ENCODE data around the gene CAMKK1.

The CAMKK1 gene

DNA sequence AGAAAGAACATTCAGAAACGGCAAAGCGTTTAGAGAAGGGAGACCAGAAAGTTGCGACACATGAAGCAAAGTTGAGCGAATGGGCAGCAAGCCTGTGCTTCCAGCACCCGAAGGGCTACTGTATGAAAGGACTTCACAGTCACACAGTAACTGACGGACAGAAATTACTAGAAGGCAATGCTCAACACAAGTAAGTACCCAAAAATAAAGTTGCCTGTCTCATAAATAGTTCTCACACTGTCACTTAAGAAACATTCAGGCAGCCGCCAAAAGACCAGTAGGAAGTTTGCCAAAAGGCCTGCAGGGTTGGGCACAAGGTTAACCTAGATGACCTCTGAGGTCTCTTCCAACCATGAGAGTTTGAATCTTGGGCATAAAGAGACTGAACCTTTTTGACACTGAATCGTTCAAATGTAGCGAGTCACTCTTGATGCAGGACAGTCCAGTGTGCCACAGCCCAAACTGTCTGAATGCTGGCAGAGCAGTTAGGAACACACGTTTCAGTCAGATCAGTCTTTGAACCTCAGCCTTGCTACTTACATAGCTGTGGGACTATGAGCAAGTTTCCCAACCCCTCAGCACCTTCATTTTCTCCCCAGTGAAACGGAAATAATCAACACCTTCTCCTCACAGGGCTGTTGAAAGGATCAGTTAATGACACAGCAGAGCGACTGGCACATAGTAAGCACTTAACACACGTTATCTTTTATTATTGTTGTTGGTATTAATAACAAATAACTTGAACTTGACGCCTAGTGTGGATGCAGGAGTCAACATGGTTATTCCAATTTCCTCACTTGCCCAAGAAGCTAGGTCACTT, 57.2 kb downstream of the CAMKK1 start:
- H3K27me3 ChIP-seq (ENCODE audit: control insufficient read depth in 1 of 2, insufficient read depth in 2 of 2, low read length in 2 of 2) = no peaks in the 10 kb centered on the region
- H3K27ac ChIP-seq (ENCODE audit: low read depth, low read length) = no peak overlapping the region
- no peaks in the 10 kb centered on the region for H3K9me3 ChIP-seq (ENCODE audit: low read length)
- no peaks in the 10 kb centered on the region for H3K4me1 ChIP-seq (ENCODE audit: insufficient read depth, low read length)
- H3K4me3 ChIP-seq (ENCODE audit: low read depth in 1 of 2, low read length in 2 of 2) = no peak overlapping the region
- H3K36me3 ChIP-seq (ENCODE audit: insufficient read depth, low read length) = peaks cover 27% of the 10 kb centered on the region
- no peak overlapping the region for H3K9ac ChIP-seq (ENCODE audit: low read length)

DNA sequence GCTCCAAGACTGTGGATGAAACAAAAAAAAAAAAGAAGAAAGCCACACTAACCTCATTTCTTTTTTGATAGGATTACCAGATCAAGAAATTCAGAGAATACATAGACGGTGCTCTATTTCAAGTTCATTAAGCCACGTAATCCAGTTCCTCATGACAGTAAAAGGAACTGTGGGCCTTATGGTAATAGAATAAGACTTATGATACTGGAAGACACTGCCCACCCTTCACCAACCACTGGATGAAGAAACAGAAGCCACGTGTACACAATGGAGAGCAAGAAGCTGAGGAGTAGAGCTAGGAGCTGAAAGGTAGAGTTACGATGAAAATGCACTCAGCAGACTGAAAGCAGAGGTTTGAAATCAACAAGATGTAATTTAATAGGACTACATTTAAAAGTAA, 58.0 kb downstream of the CAMKK1 start:
- H3K36me3 ChIP-seq (ENCODE audit: insufficient read depth, low read length) = peaks cover 19% of the 10 kb centered on the region
- H3K4me3 ChIP-seq (ENCODE audit: low read depth in 1 of 2, low read length in 2 of 2) = no peak overlapping the region
- no peaks in the 10 kb centered on the region for H3K9me3 ChIP-seq (ENCODE audit: low read length)
- H3K9ac ChIP-seq (ENCODE audit: low read length) = no peak overlapping the region
- no peaks in the 10 kb centered on the region for H3K27me3 ChIP-seq (ENCODE audit: control insufficient read depth in 1 of 2, insufficient read depth in 2 of 2, low read length in 2 of 2)
- no peak overlapping the region for H3K27ac ChIP-seq (ENCODE audit: low read depth, low read length)
- no peaks in the 10 kb centered on the region for H3K4me1 ChIP-seq (ENCODE audit: insufficient read depth, low read length)

DNA sequence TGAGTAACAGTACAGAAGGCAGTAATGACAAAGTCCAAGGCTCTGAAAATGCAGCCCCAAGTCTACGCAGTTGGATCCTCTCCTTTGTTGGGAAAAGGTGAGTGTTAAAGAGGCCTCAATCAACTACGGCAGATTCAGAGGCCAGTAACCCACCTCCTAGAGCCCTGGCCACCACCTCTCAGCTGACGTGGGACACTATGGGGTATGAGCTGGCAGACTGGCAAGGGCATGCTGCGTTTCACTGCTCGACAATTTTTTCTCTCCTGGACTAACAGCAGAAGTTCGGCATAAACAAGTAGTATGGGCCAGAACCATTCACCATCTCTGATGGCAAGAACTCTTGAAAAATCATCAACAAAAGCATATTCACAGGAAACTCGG, 64.0 kb downstream of the CAMKK1 start:
- Histone ChIP-seq H3K9me3 (ENCODE audit: low read length) (no peaks in the 10 kb centered on the region), H3K4me3 (ENCODE audit: low read depth in 1 of 2, low read length in 2 of 2) (no peak overlapping the region), H3K27ac (ENCODE audit: low read depth, low read length) (peak overlapping the region; percentile 58), H3K9ac (ENCODE audit: low read length) (no peak overlapping the region), H3K4me1 (ENCODE audit: insufficient read depth, low read length) (peaks cover 14% of the 10 kb centered on the region), H3K36me3 (ENCODE audit: insufficient read depth, low read length) (peaks cover 24% of the 10 kb centered on the region), H3K27me3 (ENCODE audit: control insufficient read depth in 1 of 2, insufficient read depth in 2 of 2, low read length in 2 of 2) (no peaks in the 10 kb centered on the region)

DNA sequence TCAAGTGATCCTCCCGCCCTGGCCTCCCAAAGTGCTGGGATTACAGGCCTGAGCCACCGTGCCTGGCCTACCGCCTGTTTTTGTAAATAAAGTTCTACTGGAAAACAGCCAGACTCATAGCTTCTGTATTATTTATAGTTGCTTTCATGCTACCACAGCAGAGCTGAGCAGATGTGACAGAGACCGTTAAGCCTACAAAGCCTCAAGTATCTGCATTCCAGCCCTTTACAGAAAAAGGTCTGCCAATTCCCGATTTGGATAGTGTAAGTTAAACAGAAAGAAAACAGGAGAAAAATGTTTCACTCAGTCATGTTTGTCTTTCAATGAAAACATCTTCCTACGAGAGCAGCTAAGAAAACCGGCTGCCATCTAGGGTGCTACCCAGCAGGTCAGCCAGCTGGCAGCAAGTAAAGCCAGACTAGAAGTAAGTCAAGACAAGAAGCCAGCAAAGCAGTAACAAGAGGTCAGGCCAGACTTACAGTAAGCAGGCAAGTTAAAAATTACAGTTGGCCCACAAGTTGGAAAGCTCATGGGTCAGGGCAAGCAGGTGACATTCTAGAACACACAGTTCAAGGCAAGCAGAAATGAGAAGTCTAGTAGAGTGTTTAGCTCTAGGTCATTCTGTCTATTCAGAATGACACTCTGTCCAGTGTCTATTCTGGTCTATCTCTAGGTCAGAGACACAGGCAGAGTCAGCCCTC, 64.6 kb downstream of the CAMKK1 start:
- Histone ChIP-seq H3K27me3 (ENCODE audit: control insufficient read depth in 1 of 2, insufficient read depth in 2 of 2, low read length in 2 of 2) (no peaks in the 10 kb centered on the region), H3K27ac (ENCODE audit: low read depth, low read length) (peak overlapping the region; percentile 58), H3K9ac (ENCODE audit: low read length) (no peak overlapping the region), H3K4me3 (ENCODE audit: low read depth in 1 of 2, low read length in 2 of 2) (no peak overlapping the region), H3K4me1 (ENCODE audit: insufficient read depth, low read length) (peaks cover 14% of the 10 kb centered on the region), H3K36me3 (ENCODE audit: insufficient read depth, low read length) (peaks cover 22% of the 10 kb centered on the region), H3K9me3 (ENCODE audit: low read length) (no peaks in the 10 kb centered on the region)

DNA sequence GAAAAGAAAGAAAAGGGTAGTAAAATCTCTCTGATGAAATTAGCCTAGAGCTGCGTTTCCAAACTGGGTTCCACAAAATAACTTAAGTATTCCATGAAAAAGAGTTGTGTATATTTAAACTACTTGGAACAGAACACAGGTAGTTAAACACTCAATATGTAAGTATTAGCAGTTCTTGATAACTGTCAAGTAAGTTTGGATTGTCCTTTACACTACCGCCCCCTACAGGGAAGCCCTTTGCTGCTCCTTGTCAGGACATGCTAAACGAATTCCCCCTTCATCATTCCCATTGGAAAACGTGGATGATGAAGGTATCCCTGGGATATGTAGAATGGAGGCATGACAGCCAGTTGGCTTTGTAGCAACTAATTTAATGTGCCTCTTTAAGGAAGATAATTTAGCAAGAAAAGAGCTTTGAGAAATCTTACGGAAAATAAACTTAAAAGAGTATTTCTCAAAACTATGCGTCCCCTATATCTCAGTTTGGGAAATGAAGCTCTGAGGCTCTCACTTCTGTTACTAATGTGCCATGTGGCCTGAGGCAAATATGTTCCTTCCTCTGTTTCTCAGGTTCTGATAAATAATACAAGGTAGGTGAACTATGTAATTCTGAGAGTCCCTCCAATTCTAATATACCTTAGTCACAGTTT, 65.6 kb downstream of the CAMKK1 start:
- Histone ChIP-seq H3K4me1 (ENCODE audit: insufficient read depth, low read length) (peaks cover 14% of the 10 kb centered on the region), H3K36me3 (ENCODE audit: insufficient read depth, low read length) (peaks cover 29% of the 10 kb centered on the region), H3K27ac (ENCODE audit: low read depth, low read length) (no peak overlapping the region), H3K9ac (ENCODE audit: low read length) (no peak overlapping the region), H3K4me3 (ENCODE audit: low read depth in 1 of 2, low read length in 2 of 2) (no peak overlapping the region), H3K27me3 (ENCODE audit: control insufficient read depth in 1 of 2, insufficient read depth in 2 of 2, low read length in 2 of 2) (no peaks in the 10 kb centered on the region), H3K9me3 (ENCODE audit: low read length) (no peaks in the 10 kb centered on the region)

DNA sequence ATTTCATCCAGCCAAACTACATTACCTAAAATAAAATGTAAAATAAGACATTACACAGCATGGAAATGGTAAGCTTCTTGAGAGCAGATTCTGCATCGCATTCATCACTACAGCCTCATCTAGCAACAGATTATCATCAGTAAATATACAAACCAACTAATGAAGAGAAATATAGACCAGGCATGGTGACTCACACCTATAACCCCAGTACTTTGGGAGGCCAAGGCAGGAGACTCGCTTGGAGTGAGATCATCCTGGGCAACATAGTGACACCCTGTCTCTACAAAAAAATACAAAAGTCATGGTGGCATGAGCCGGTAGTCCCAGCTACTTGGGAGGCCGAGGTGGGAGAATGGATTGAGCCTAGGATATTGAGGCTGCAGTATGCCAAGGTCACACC, 66.7 kb downstream of the CAMKK1 start:
- no peak overlapping the region for H3K27ac ChIP-seq (ENCODE audit: low read depth, low read length)
- peaks cover 40% of the 10 kb centered on the region for H3K36me3 ChIP-seq (ENCODE audit: insufficient read depth, low read length)
- H3K9ac ChIP-seq (ENCODE audit: low read length) = no peak overlapping the region
- H3K4me3 ChIP-seq (ENCODE audit: low read depth in 1 of 2, low read length in 2 of 2) = no peak overlapping the region
- peaks cover 14% of the 10 kb centered on the region for H3K4me1 ChIP-seq (ENCODE audit: insufficient read depth, low read length)
- H3K27me3 ChIP-seq (ENCODE audit: control insufficient read depth in 1 of 2, insufficient read depth in 2 of 2, low read length in 2 of 2) = no peaks in the 10 kb centered on the region
- no peaks in the 10 kb centered on the region for H3K9me3 ChIP-seq (ENCODE audit: low read length)

DNA sequence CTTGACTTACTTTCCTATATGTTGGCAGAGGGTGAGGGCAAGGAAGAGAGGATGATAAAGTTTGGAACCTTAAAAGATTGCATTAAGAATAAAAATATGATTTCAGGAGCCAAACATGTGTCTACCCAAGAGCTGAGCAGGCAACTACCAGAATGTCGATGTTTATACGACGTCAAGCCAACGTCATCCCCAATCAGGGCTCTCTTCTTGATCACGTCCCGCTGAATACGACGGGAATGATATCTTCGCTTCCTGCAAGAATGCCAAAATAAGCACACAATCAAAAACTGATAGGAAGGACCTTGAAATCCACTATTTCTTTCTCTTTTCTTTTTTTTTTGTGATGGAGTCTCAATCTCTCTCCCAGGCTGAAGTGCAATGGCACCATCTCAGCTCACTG, 71.8 kb downstream of the CAMKK1 start:
- no peak overlapping the region for H3K9ac ChIP-seq (ENCODE audit: low read length)
- peaks cover 71% of the 10 kb centered on the region for H3K36me3 ChIP-seq (ENCODE audit: insufficient read depth, low read length)

DNA sequence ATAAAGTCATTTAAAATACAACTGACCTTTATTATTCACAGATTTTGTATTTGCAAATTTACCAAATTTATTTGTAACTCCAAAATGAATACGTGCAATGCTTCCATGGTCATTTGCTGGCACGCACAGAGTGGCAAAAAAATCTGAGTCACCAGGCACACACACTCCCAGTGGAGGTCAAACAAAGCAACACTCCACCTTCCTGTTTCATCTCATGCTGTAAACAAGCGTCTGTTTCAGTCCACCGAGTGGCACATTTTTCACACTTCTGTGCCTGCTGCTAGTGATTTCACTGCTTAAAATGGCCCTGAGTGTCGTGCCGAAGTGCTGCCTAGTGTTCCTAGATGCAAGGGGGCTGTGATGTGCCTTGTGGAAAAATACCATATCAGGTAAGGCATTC, 74.1 kb downstream of the CAMKK1 start:
- no peak overlapping the region for H3K27ac ChIP-seq (ENCODE audit: low read depth, low read length)
- H3K9ac ChIP-seq (ENCODE audit: low read length) = no peak overlapping the region
- H3K9me3 ChIP-seq (ENCODE audit: low read length) = no peaks in the 10 kb centered on the region
- H3K27me3 ChIP-seq (ENCODE audit: control insufficient read depth in 1 of 2, insufficient read depth in 2 of 2, low read length in 2 of 2) = no peaks in the 10 kb centered on the region
- H3K4me3 ChIP-seq (ENCODE audit: low read depth in 1 of 2, low read length in 2 of 2) = no peak overlapping the region
- no peaks in the 10 kb centered on the region for H3K4me1 ChIP-seq (ENCODE audit: insufficient read depth, low read length)
- peaks cover 83% of the 10 kb centered on the region for H3K36me3 ChIP-seq (ENCODE audit: insufficient read depth, low read length)

More for the DNA sequence above, 71.8 kb downstream of the CAMKK1 start:
- Histone ChIP-seq H3K9me3 (ENCODE audit: low read length) (no peaks in the 10 kb centered on the region), H3K27me3 (ENCODE audit: control insufficient read depth in 1 of 2, insufficient read depth in 2 of 2, low read length in 2 of 2) (no peaks in the 10 kb centered on the region), H3K4me3 (ENCODE audit: low read depth in 1 of 2, low read length in 2 of 2) (no peak overlapping the region), H3K4me1 (ENCODE audit: insufficient read depth, low read length) (no peaks in the 10 kb centered on the region), H3K27ac (ENCODE audit: low read depth, low read length) (no peak overlapping the region)

DNA sequence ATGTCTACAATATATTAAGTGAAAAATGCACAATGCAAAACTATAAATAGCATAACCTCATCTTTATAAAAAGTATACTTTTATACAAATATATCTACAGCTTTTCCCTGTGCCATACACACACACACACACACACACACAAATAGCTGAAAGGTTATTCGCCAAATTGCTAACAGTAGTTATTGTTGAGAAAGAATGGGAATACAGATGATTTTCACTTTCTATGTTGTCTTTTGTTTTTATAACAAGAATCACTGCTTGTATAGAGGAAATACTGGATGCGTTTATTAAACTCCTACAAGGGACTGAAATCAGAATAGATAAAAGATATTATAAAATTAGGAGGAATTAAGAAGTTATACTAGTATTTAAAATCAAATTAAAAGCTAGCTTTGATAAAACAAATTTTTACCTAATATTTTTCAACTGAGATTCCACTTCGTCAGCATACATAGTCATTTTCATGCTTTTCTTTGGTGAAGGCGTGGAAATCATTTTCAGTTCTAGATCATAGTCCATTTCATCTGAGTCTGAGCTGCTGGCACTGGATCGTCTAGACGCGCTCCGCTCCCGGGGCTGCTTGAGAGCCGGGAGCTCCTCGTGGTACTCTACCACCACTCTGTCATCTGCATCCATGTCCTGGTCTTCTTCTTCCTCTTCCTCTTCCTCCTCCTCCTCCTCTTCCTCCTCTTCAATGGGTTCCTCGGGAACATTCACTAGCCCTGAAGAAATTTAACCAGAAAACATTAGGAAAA, 74.8 kb downstream of the CAMKK1 start:
- Histone ChIP-seq H3K27me3 (ENCODE audit: control insufficient read depth in 1 of 2, insufficient read depth in 2 of 2, low read length in 2 of 2) (no peaks in the 10 kb centered on the region), H3K4me3 (ENCODE audit: low read depth in 1 of 2, low read length in 2 of 2) (no peak overlapping the region), H3K4me1 (ENCODE audit: insufficient read depth, low read length) (no peaks in the 10 kb centered on the region), H3K9me3 (ENCODE audit: low read length) (no peaks in the 10 kb centered on the region), H3K27ac (ENCODE audit: low read depth, low read length) (no peak overlapping the region), H3K36me3 (ENCODE audit: insufficient read depth, low read length) (peaks cover 90% of the 10 kb centered on the region), H3K9ac (ENCODE audit: low read length) (no peak overlapping the region)

DNA sequence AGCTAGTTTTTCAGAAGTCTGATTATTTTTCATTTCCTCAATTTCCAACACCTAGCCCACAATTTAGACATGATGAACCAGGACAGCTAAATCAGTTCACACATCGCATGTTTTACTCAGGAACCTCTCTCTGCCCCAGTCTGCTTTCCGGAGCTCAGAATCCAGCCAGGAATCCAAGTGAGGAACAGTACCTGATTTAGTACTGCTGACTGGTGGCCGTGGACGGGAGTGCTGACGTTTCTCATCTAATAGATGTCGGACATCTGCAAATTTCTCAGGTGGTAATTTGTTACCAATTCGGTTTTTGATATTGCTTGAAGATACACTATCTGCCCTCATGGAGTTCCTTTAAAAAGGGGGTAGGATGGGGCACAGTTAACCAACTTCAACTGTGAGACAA, 76.9 kb downstream of the CAMKK1 start:
- H3K9ac ChIP-seq (ENCODE audit: low read length) = no peak overlapping the region
- no peaks in the 10 kb centered on the region for H3K9me3 ChIP-seq (ENCODE audit: low read length)
- no peak overlapping the region for H3K27ac ChIP-seq (ENCODE audit: low read depth, low read length)
- H3K27me3 ChIP-seq (ENCODE audit: control insufficient read depth in 1 of 2, insufficient read depth in 2 of 2, low read length in 2 of 2) = no peaks in the 10 kb centered on the region
- no peaks in the 10 kb centered on the region for H3K4me1 ChIP-seq (ENCODE audit: insufficient read depth, low read length)
- H3K4me3 ChIP-seq (ENCODE audit: low read depth in 1 of 2, low read length in 2 of 2) = no peak overlapping the region
- H3K36me3 ChIP-seq (ENCODE audit: insufficient read depth, low read length) = peaks cover 87% of the 10 kb centered on the region

DNA sequence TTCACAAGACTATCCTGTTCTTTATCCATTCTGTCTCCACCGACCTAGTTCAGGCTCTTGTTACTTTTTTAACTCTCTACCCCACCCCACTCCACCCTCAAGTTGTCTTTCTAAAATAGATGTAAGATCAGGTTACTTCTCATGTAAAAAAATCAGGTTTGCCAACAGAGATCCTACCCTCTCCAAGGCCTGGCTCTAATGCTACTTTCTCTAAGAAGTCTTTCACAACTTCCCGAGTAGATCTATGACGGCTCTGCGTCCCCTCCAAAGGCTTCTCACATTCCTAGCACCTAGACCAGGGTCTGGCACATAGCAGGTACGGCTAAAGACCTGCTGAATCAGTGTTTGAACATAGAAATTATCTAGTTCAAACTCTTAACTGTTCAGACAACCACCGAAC, 77.7 kb downstream of the CAMKK1 start:
- no peak overlapping the region for H3K9ac ChIP-seq (ENCODE audit: low read length)
- H3K4me1 ChIP-seq (ENCODE audit: insufficient read depth, low read length) = no peaks in the 10 kb centered on the region
- no peaks in the 10 kb centered on the region for H3K27me3 ChIP-seq (ENCODE audit: control insufficient read depth in 1 of 2, insufficient read depth in 2 of 2, low read length in 2 of 2)
- no peak overlapping the region for H3K27ac ChIP-seq (ENCODE audit: low read depth, low read length)
- no peaks in the 10 kb centered on the region for H3K9me3 ChIP-seq (ENCODE audit: low read length)
- H3K4me3 ChIP-seq (ENCODE audit: low read depth in 1 of 2, low read length in 2 of 2) = no peak overlapping the region
- H3K36me3 ChIP-seq (ENCODE audit: insufficient read depth, low read length) = peaks cover 87% of the 10 kb centered on the region

Data from muscle layer of colon (tissue), 2 donors.